HG02678 (cell line): ENCODE results near the gene BNC2.

Experiments used
- ATAC-seq: cut with Tn5 transposase; IDR thresholded peaks from one replicate; pipeline ENCODE4 v1.9.1; 2021; ENCODE audit warnings: mild to moderate bottlenecking, moderate library complexity; ENCODE audit not compliant: unreplicated experiment

BNC2 gene

GRCh38 chr9:16396389-16396788 lies 474.1 kb downstream of the BNC2 start:
- no peak for ATAC-seq

- ATAC-seq = no peak
These were observed 479.1 kb downstream of the BNC2 start for GRCh38 chr9:16391369-16391768.

GRCh38 chr9:16387382-16387781 lies 483.1 kb downstream of the BNC2 start:
- ATAC-seq = no peak

GRCh38 chr9:16386827-16387077 lies 483.7 kb downstream of the BNC2 start:
- no peak for ATAC-seq

- no peak for ATAC-seq
These were observed 484.3 kb downstream of the BNC2 start for GRCh38 chr9:16386007-16386826.

GRCh38 chr9:16385590-16385989 lies 484.9 kb downstream of the BNC2 start:
- no peak for ATAC-seq

GRCh38 chr9:16384993-16385392 lies 485.5 kb downstream of the BNC2 start:
- ATAC-seq = no peak

GRCh38 chr9:16377311-16377710 lies 493.2 kb downstream of the BNC2 start:
- no peak for ATAC-seq

- no peak for ATAC-seq
These were observed 499.2 kb downstream of the BNC2 start for GRCh38 chr9:16371306-16371705.

GRCh38 chr9:16370647-16371046 lies 499.8 kb downstream of the BNC2 start:
- no peak for ATAC-seq

- ATAC-seq = no peak
These were observed 501.0 kb downstream of the BNC2 start for GRCh38 chr9:16369427-16369826.

GRCh38 chr9:16368237-16369087 lies 502.0 kb downstream of the BNC2 start:
- ATAC-seq = no peak

- ATAC-seq = no peak
These were observed 502.8 kb downstream of the BNC2 start for GRCh38 chr9:16367605-16368231.

- no peak for ATAC-seq
These were observed 506.1 kb downstream of the BNC2 start for GRCh38 chr9:16364347-16364746.

GRCh38 chr9:16363916-16364315 lies 506.6 kb downstream of the BNC2 start:
- no peak for ATAC-seq

- ATAC-seq = no peak
These were observed 507.2 kb downstream of the BNC2 start for GRCh38 chr9:16363073-16363781.

- no peak for ATAC-seq
These were observed 508.5 kb downstream of the BNC2 start for GRCh38 chr9:16361939-16362338.

- no peak for ATAC-seq
These were observed 509.4 kb downstream of the BNC2 start for GRCh38 chr9:16361118-16361517.

GRCh38 chr9:16360247-16360646 lies 510.2 kb downstream of the BNC2 start:
- ATAC-seq = no peak
